ENCODE results near the gene EDAR.

Gene EDAR

DNA sequence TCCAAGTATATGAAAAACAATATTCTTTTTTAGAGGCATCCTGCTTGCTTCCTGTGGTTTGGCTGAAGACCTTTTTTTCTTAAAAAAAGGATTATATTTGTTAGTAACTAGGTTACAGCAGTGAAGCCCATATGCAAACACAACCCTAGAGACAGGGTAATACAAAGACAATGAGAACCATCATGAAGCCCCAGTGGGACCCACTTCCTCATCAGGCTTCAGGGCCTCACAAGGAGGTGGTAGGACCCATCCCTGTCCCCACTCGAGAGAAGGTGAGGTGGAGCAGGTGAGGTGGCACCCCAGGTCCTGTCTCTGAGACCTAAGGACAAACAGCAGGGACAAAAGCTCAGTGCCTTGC lies 80.3 kb downstream of the EDAR start:
- DNase-seq (ENCODE audit: low spot score): no peak

DNA sequence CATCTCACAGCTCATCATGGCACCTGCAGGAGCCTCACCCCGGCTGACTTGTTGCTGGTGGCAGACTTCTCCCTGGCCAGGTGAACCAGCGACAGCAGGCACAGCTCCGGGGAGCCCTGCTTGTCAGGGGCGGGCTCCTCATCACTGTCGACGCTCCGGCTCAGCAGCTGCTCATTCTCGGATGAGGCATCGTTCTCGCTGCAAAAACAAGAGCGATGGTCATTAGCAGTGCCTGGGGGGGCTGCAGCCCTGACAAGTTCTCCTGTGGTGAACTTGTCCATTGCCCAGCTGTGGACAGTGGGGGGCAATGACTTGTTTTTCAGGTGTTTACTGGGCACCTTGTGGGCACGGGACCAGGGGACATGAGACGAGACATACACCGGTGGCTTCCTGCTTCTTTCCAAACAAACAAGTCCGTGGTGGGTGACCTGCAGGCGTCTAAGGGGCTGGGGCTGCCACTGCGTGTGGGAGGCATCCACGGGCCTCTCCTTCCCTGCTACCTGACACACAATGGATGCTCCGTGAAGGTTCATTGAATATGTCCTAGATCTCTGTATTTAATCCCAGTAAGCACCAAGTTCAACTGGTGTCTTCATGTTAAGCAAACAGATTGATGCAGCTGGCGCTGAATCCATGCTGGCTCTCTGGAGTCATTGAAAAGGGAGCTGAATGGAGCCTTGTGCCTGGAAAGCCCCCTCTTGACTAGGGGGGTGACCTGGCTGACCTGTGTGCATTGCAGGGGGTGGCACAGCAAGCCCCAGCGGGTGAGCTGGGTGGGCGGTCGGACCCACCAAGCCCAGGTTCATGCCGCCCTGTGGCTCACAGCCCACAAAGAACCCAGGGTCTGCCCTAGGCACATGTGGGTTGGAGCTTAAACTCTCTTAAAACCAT lies 81.0 kb downstream of the EDAR start:
- no peak for DNase-seq (ENCODE audit: low spot score)

GRCh38 chr2:108906403-108907077 lies 82.5 kb downstream of the EDAR start:
- no peak for DNase-seq (ENCODE audit: low spot score)

GRCh38 chr2:108905906-108906305 lies 83.1 kb downstream of the EDAR start:
- no peak for DNase-seq (ENCODE audit: low spot score)

- no peak for DNase-seq (ENCODE audit: low spot score)
Observed at GRCh38 chr2:108905176-108905575, 83.8 kb downstream of the EDAR start.

GRCh38 chr2:108904680-108905079 lies 84.3 kb downstream of the EDAR start:
- no peak for DNase-seq (ENCODE audit: low spot score)

- DNase-seq (ENCODE audit: low spot score): no peak
Observed at GRCh38 chr2:108898315-108899082, 90.5 kb downstream of the EDAR start.

GRCh38 chr2:108896741-108897140 lies 92.3 kb downstream of the EDAR start:
- DNase-seq (ENCODE audit: low spot score): no peak

GRCh38 chr2:108895188-108895587 lies 93.8 kb downstream of the EDAR start:
- DNase-seq (ENCODE audit: low spot score): no peak

- no peak for DNase-seq (ENCODE audit: low spot score)
Observed at GRCh38 chr2:108894766-108895165, 94.3 kb downstream of the EDAR start.

DNA sequence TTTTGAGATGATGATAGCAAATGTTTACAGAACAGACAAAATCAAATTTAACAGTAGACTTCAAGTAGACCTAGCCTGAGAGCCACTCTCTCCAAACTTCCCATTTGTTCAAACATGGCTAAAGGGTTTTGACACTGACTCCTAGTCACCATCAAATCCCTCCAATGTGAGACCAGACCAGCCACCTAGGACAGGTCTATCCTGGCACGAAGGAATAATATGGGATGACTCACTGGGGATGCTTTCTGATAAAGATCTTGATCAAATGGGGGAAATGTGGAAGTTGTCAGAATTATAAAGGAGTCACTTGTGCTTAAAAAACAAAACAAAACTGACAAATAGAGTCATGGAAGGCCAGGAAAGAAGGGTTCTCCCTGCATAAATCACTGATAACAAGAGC lies 95.7 kb downstream of the EDAR start:
- no peak for DNase-seq (ENCODE audit: low spot score)

DNA sequence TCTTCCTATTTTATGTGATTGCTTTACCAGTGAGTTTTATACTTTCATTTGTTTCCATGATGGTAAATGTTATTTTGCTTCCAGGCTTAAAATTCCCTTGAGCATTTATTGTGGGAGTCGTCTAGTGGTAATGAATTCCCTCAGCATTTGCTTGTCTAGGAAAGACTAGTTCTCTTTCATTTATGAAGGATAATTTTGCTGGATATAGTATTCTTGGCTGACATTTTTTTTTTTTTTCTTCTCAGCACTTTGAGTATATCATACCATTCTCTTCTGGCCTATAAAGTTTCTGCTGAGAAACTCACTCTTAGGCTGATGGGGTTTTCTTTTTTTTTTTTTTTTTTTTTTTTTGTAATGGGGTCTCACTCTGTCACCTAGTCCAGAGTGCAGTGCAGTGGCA lies 99.1 kb downstream of the EDAR start:
- no peak for DNase-seq (ENCODE audit: low spot score)

DNA sequence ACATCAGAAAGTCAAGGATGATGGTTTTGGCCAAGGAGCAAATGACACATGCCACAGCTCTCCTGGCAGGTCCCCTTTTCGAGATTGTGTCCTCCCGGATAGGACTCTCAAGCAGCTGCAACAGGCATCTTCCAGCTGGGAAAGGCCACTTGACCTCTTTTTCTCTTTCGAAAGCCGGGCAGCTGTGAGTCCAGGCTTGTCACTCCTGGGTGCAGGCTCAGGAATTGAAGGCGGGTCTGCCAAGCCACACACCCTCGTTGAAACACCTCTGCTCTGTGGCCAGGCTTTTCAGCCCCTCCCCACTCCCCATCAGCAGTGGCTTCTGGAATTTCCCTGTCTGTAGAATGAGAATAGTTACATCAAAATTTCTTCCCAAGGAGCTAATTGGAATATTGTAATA lies 104.4 kb downstream of the EDAR start:
- no peak for DNase-seq (ENCODE audit: low spot score)

DNA sequence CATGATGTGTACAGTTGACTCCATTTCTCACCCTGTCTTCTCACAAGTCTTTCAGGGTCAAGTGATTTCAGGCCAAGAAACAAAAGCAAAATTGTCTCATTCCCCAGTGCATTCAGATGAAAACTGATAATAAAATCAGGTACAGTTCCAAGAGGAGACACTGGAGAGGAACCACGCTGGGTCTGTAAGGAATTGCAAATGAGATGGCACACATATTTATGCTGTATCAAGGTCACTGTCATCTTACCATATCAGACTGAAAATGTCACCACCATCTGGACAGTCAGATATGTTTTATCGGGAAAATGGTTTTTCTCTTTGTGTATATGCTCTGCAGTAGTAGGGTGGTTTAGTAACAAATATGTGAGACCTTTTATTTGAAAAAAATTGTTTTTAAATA lies 110.7 kb downstream of the EDAR start:
- DNase-seq (ENCODE audit: low spot score): no peak

GRCh38 chr2:108877506-108877905 lies 111.5 kb downstream of the EDAR start:
- no peak for DNase-seq (ENCODE audit: low spot score)

DNA sequence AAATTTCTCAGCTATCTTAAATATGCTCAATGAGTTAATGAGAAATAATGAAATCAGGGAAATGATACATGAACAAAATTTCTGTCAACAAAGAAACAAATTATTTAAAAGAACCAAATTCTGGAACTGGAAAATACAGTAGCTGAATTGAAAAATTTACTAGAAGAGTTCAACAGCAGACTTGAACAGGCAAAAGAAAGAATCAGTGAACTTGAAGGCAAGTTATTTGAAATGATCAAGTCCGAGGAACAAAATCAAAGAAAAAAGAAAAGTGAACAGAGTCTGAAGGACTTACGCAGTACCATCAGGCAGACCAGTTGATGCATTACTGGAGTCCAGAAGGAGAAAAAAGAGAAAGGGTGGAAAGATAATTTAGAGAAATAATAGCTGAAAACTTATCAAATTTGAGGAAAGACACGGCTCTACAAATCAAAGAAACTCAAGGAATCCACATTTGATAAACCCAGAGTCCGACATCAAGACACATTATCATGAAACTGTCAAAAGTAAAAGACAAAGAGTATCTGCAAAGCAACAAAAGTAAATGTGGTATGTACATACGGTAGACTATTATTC lies 118.9 kb downstream of the EDAR start:
- DNase-seq (ENCODE audit: low spot score): no peak

DNA sequence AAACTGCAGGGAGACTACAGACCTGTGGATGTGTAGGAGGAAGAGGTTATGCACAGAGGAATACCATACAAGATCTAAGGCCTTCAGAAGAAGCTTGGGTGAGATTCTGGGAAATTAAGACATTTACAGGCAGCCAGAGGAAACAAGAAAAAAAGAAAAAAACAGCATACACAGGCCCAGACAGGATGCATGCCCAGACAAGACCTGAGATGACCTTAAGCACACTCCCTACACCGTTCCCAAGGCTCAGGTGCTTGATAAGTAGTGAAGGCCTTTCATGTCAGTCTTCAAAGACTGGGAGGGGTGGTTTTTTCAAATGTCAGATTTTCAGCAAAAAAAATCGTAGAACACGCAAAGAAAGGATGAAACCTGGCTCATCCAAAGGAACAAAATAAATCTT lies 119.5 kb downstream of the EDAR start:
- DNase-seq (ENCODE audit: low spot score): no peak

GRCh38 chr2:108868911-108869310 lies 120.1 kb downstream of the EDAR start:
- no peak for DNase-seq (ENCODE audit: low spot score)

DNA sequence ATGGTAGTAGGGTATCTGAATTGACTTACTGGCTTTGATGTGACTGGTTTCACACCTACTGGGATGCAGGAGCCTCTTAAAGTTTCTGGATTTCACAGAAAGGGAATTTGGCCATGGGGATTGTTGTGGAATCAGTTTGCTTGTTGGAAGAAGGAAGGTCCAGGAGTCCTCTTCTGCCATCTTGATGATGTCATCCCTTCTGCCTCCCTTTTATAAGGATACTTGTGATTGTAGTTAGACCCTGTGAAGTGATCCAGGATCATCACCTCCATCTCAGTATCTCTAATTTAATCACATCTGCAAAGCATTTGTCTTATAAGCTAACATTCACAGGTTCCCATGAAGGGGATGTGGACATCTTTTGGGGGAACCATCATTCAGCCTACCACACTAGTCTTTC lies 123.0 kb downstream of the EDAR start:
- DNase-seq (ENCODE audit: low spot score): no peak

- DNase-seq (ENCODE audit: low spot score): no peak
Observed at GRCh38 chr2:108858894-108859293, 130.1 kb downstream of the EDAR start.

GRCh38 chr2:108855194-108855593 lies 133.8 kb downstream of the EDAR start:
- peak; percentile 2 for DNase-seq (ENCODE audit: low spot score)

GRCh38 chr2:108854484-108854883 lies 134.5 kb downstream of the EDAR start:
- DNase-seq (ENCODE audit: low spot score): no peak

GRCh38 chr2:108853421-108853820 lies 135.6 kb downstream of the EDAR start:
- DNase-seq (ENCODE audit: low spot score): no peak

Data from globus pallidus (tissue), 1 donor.